HG02759 (cell line): ENCODE measurements around the gene TMEM255A.
"Not testable (repeated sequence)": the region's sequence is repeated elsewhere in the genome, so short reads cannot be mapped to it uniquely, and the experiment has no call there.

Experiments
- ATAC-seq: cut with Tn5 transposase; IDR thresholded peaks from one replicate; pipeline ENCODE4 v1.9.1; 2021; ENCODE audit warnings: mild to moderate bottlenecking, moderate library complexity; ENCODE audit not compliant: unreplicated experiment

The TMEM255A gene

GRCh38 chrX:120310861-120311726 is at the start of gene TMEM255A:
TSS of gene TMEM255A (minus strand) at chrX:120311461. CDS start at chrX:120311309, 152 bp downstream.
- ATAC-seq = no peak

GRCh38 chrX:120358737-120359456 is 47.6 kb upstream of the TMEM255A start:
- no peak for ATAC-seq

- ATAC-seq = no peak
Measured at GRCh38 chrX:120357186-120357585, 45.9 kb upstream of the TMEM255A start.

- no peak for ATAC-seq
Measured at GRCh38 chrX:120356084-120356483, 44.8 kb upstream of the TMEM255A start.

- no peak for ATAC-seq
Measured at GRCh38 chrX:120350450-120351138, 39.3 kb upstream of the TMEM255A start.

GRCh38 chrX:120344566-120344965 is 33.3 kb upstream of the TMEM255A start:
- not testable (repeated sequence) for ATAC-seq

GRCh38 chrX:120336899-120337298 is 25.6 kb upstream of the TMEM255A start:
- no peak for ATAC-seq

GRCh38 chrX:120335289-120335688 is 24.0 kb upstream of the TMEM255A start:
- ATAC-seq = no peak

GRCh38 chrX:120334603-120335002 is 23.3 kb upstream of the TMEM255A start:
- ATAC-seq = no peak

- ATAC-seq = no peak
Measured at GRCh38 chrX:120334151-120334550, 22.9 kb upstream of the TMEM255A start.

- ATAC-seq = no peak
Measured at GRCh38 chrX:120332394-120332793, 21.1 kb upstream of the TMEM255A start.

- ATAC-seq = no peak
Measured at GRCh38 chrX:120331116-120331515, 19.9 kb upstream of the TMEM255A start.

GRCh38 chrX:120321520-120322281 is 10.4 kb upstream of the TMEM255A start:
- ATAC-seq = no peak

- ATAC-seq = no peak
Measured at GRCh38 chrX:120318411-120318810, 7.2 kb upstream of the TMEM255A start.

GRCh38 chrX:120316587-120317283 is 5.5 kb upstream of the TMEM255A start:
- no peak for ATAC-seq

- ATAC-seq = no peak
Measured at GRCh38 chrX:120315776-120316175, 4.5 kb upstream of the TMEM255A start.

GRCh38 chrX:120311727-120312063 is 434 bp upstream of the TMEM255A start:
- no peak for ATAC-seq

- ATAC-seq = no peak
Measured at GRCh38 chrX:120309873-120310705, 1.2 kb downstream of the TMEM255A start.
